ENCODE data around the gene SVIL.

DNA sequence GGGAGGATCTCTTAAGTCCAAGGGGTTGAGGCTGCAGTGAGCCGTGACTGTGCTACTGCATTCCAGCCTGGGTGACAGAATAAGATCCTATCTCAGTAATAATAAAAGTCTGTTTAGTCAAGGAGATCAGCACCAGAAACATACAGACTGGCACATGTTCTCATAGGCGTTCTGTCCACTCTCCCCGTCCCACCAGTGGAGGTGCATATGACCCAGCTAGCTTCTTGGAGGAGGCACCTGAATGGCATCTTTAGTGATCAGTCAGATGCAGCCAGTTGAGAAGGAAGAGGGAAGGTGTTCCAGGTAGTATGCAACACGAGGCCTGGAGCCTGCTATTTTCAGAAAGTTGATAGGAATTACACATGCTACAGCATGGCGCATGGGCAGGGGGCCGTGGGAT is 45.3 kb upstream of the SVIL start:
- TF ChIP-seq ZNF510 (CRISPR knock-in tag; IDR thresholded peaks at IDR 0.05; ENCODE audit: low read depth) (no peak), GATA4 (IDR thresholded peaks at IDR 0.05; ENCODE audit: borderline replicate concordance, low read depth) (no peak)
- TF ChIP-seq, protein P1, sequence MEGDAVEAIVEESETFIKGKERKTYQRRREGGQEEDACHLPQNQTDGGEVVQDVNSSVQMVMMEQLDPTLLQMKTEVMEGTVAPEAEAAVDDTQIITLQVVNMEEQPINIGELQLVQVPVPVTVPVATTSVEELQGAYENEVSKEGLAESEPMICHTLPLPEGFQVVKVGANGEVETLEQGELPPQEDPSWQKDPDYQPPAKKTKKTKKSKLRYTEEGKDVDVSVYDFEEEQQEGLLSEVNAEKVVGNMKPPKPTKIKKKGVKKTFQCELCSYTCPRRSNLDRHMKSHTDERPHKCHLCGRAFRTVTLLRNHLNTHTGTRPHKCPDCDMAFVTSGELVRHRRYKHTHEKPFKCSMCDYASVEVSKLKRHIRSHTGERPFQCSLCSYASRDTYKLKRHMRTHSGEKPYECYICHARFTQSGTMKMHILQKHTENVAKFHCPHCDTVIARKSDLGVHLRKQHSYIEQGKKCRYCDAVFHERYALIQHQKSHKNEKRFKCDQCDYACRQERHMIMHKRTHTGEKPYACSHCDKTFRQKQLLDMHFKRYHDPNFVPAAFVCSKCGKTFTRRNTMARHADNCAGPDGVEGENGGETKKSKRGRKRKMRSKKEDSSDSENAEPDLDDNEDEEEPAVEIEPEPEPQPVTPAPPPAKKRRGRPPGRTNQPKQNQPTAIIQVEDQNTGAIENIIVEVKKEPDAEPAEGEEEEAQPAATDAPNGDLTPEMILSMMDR (CRISPR knock-in tag; IDR thresholded peaks at IDR 0.05) = no peak
